ENCODE measurements around the gene DDIT3.
"Not testable (repeated sequence)": the region's sequence is repeated elsewhere in the genome, so short reads cannot be mapped to it uniquely, and the experiment has no call there.

Gene DDIT3

GRCh38 chr12:57516617-57517153, 3.6 kb downstream of the DDIT3 start:
- Histone ChIP-seq H3K4me1 (ENCODE audit: control insufficient read depth in 1 of 2, insufficient read depth in 2 of 2, low read length in 2 of 2) (peaks cover 22 to 28% of the 10 kb centered on the region in 2 donors), H3K27ac (ENCODE audit: low read length) (no peak overlapping the region), H3K27me3 (ENCODE audit: low read depth, low read length) (no peaks in the 10 kb centered on the region), H3K36me3 (ENCODE audit: control insufficient read depth in 1 of 2, insufficient read depth in 2 of 2, low read length in 2 of 2) (peaks cover 54 to 64% of the 10 kb centered on the region in 2 donors), H3K4me3 (ENCODE audit: low read depth in 1 of 2, low read length in 2 of 2) (no peak overlapping the region), H3K9me3 (ENCODE audit: control insufficient read depth in 1 of 2, low read length in 2 of 2) (no peaks in the 10 kb centered on the region)

- Histone ChIP-seq H3K9me3 (ENCODE audit: control insufficient read depth in 1 of 2, low read length in 2 of 2) (no peaks in the 10 kb centered on the region), H3K27me3 (ENCODE audit: low read depth, low read length) (no peaks in the 10 kb centered on the region), H3K4me3 (ENCODE audit: low read depth in 1 of 2, low read length in 2 of 2) (no peak overlapping the region), H3K4me1 (ENCODE audit: control insufficient read depth in 1 of 2, insufficient read depth in 2 of 2, low read length in 2 of 2) (peaks cover 18 to 28% of the 10 kb centered on the region in 2 donors), H3K36me3 (ENCODE audit: control insufficient read depth in 1 of 2, insufficient read depth in 2 of 2, low read length in 2 of 2) (peaks cover 58 to 67% of the 10 kb centered on the region in 2 donors), H3K27ac (ENCODE audit: low read length) (no peak overlapping the region)
These were observed 4.3 kb downstream of the DDIT3 start for GRCh38 chr12:57515934-57516541.

GRCh38 chr12:57515408-57515933, 4.8 kb downstream of the DDIT3 start:
- no peaks in the 10 kb centered on the region for H3K27me3 ChIP-seq (ENCODE audit: low read depth, low read length)
- H3K27ac ChIP-seq (ENCODE audit: low read length): no peak overlapping the region
- H3K36me3 ChIP-seq (ENCODE audit: control insufficient read depth in 1 of 2, insufficient read depth in 2 of 2, low read length in 2 of 2): peaks cover 58 to 67% of the 10 kb centered on the region in 2 donors

GRCh38 chr12:57514720-57515407, 5.5 kb downstream of the DDIT3 start:
- no peaks in the 10 kb centered on the region for H3K27me3 ChIP-seq (ENCODE audit: low read depth, low read length)
- H3K4me3 ChIP-seq (ENCODE audit: low read depth in 1 of 2, low read length in 2 of 2): no peak overlapping the region
- H3K27ac ChIP-seq (ENCODE audit: low read length): no peak overlapping the region
- H3K36me3 ChIP-seq (ENCODE audit: control insufficient read depth in 1 of 2, insufficient read depth in 2 of 2, low read length in 2 of 2): peaks cover 59 to 64% of the 10 kb centered on the region in 2 donors
- no peaks in the 10 kb centered on the region for H3K9me3 ChIP-seq (ENCODE audit: control insufficient read depth in 1 of 2, low read length in 2 of 2)
- peaks cover 18 to 28% of the 10 kb centered on the region in 2 donors for H3K4me1 ChIP-seq (ENCODE audit: control insufficient read depth in 1 of 2, insufficient read depth in 2 of 2, low read length in 2 of 2)

More at GRCh38 chr12:57515408-57515933, 4.8 kb downstream of the DDIT3 start:
- H3K4me3 ChIP-seq (ENCODE audit: low read depth in 1 of 2, low read length in 2 of 2): no peak overlapping the region
- H3K4me1 ChIP-seq (ENCODE audit: control insufficient read depth in 1 of 2, insufficient read depth in 2 of 2, low read length in 2 of 2): peaks cover 18 to 28% of the 10 kb centered on the region in 2 donors
- H3K9me3 ChIP-seq (ENCODE audit: control insufficient read depth in 1 of 2, low read length in 2 of 2): no peaks in the 10 kb centered on the region

GRCh38 chr12:57514246-57514645, 6.1 kb downstream of the DDIT3 start:
- H3K27me3 ChIP-seq (ENCODE audit: low read depth, low read length); H3K4me3 ChIP-seq (ENCODE audit: low read depth in 1 of 2, low read length in 2 of 2); H3K9me3 ChIP-seq (ENCODE audit: control insufficient read depth in 1 of 2, low read length in 2 of 2); H3K27ac ChIP-seq (ENCODE audit: low read length): not testable (repeated sequence)
- Histone ChIP-seq H3K36me3 (ENCODE audit: control insufficient read depth in 1 of 2, insufficient read depth in 2 of 2, low read length in 2 of 2) (peaks cover 63 to 64% of the 10 kb centered on the region in 2 donors), H3K4me1 (ENCODE audit: control insufficient read depth in 1 of 2, insufficient read depth in 2 of 2, low read length in 2 of 2) (peaks cover 17 to 27% of the 10 kb centered on the region in 2 donors)

GRCh38 chr12:57513677-57514076, 6.6 kb downstream of the DDIT3 start:
- Histone ChIP-seq H3K36me3 (ENCODE audit: control insufficient read depth in 1 of 2, insufficient read depth in 2 of 2, low read length in 2 of 2) (peaks cover 67 to 69% of the 10 kb centered on the region in 2 donors), H3K4me1 (ENCODE audit: control insufficient read depth in 1 of 2, insufficient read depth in 2 of 2, low read length in 2 of 2) (peaks cover 14 to 21% of the 10 kb centered on the region in 2 donors)
- H3K4me3 ChIP-seq (ENCODE audit: low read depth in 1 of 2, low read length in 2 of 2); H3K9me3 ChIP-seq (ENCODE audit: control insufficient read depth in 1 of 2, low read length in 2 of 2); H3K27me3 ChIP-seq (ENCODE audit: low read depth, low read length); H3K27ac ChIP-seq (ENCODE audit: low read length): not testable (repeated sequence)

GRCh38 chr12:57513266-57513665, 7.0 kb downstream of the DDIT3 start:
- no peaks in the 10 kb centered on the region for H3K27me3 ChIP-seq (ENCODE audit: low read depth, low read length)
- H3K36me3 ChIP-seq (ENCODE audit: control insufficient read depth in 1 of 2, insufficient read depth in 2 of 2, low read length in 2 of 2): peaks cover 67 to 69% of the 10 kb centered on the region in 2 donors
- peaks cover 9 to 17% of the 10 kb centered on the region in 2 donors for H3K4me1 ChIP-seq (ENCODE audit: control insufficient read depth in 1 of 2, insufficient read depth in 2 of 2, low read length in 2 of 2)
- H3K27ac ChIP-seq (ENCODE audit: low read length): no peak overlapping the region
- no peak overlapping the region for H3K4me3 ChIP-seq (ENCODE audit: low read depth in 1 of 2, low read length in 2 of 2)
- H3K9me3 ChIP-seq (ENCODE audit: control insufficient read depth in 1 of 2, low read length in 2 of 2): no peaks in the 10 kb centered on the region

GRCh38 chr12:57512665-57513064, 7.6 kb downstream of the DDIT3 start:
- Histone ChIP-seq H3K9me3 (ENCODE audit: control insufficient read depth in 1 of 2, low read length in 2 of 2) (no peaks in the 10 kb centered on the region), H3K27ac (ENCODE audit: low read length) (no peak overlapping the region), H3K4me1 (ENCODE audit: control insufficient read depth in 1 of 2, insufficient read depth in 2 of 2, low read length in 2 of 2) (peaks cover 5 to 11% of the 10 kb centered on the region in 2 donors), H3K27me3 (ENCODE audit: low read depth, low read length) (no peaks in the 10 kb centered on the region), H3K4me3 (ENCODE audit: low read depth in 1 of 2, low read length in 2 of 2) (no peak overlapping the region), H3K36me3 (ENCODE audit: control insufficient read depth in 1 of 2, insufficient read depth in 2 of 2, low read length in 2 of 2) (peaks cover 64 to 67% of the 10 kb centered on the region in 2 donors)

- Histone ChIP-seq H3K36me3 (ENCODE audit: control insufficient read depth in 1 of 2, insufficient read depth in 2 of 2, low read length in 2 of 2) (peaks cover 55 to 58% of the 10 kb centered on the region in 2 donors), H3K4me3 (ENCODE audit: low read depth in 1 of 2, low read length in 2 of 2) (no peak overlapping the region)
These were observed 8.6 kb downstream of the DDIT3 start for GRCh38 chr12:57511588-57512325.

GRCh38 chr12:57511161-57511560, 9.2 kb downstream of the DDIT3 start:
- H3K27me3 ChIP-seq (ENCODE audit: low read depth, low read length): no peaks in the 10 kb centered on the region
- H3K4me3 ChIP-seq (ENCODE audit: low read depth in 1 of 2, low read length in 2 of 2): no peak overlapping the region
- no peak overlapping the region for H3K27ac ChIP-seq (ENCODE audit: low read length)
- no peaks in the 10 kb centered on the region for H3K9me3 ChIP-seq (ENCODE audit: control insufficient read depth in 1 of 2, low read length in 2 of 2)
- no peaks in the 10 kb centered on the region for H3K4me1 ChIP-seq (ENCODE audit: control insufficient read depth in 1 of 2, insufficient read depth in 2 of 2, low read length in 2 of 2)
- peaks cover 50 to 52% of the 10 kb centered on the region in 2 donors for H3K36me3 ChIP-seq (ENCODE audit: control insufficient read depth in 1 of 2, insufficient read depth in 2 of 2, low read length in 2 of 2)

More at GRCh38 chr12:57511588-57512325, 8.6 kb downstream of the DDIT3 start:
- no peaks in the 10 kb centered on the region for H3K9me3 ChIP-seq (ENCODE audit: control insufficient read depth in 1 of 2, low read length in 2 of 2)
- H3K27me3 ChIP-seq (ENCODE audit: low read depth, low read length): no peaks in the 10 kb centered on the region
- H3K4me1 ChIP-seq (ENCODE audit: control insufficient read depth in 1 of 2, insufficient read depth in 2 of 2, low read length in 2 of 2): peaks cover 0 to 2% of the 10 kb centered on the region in 2 donors
- H3K27ac ChIP-seq (ENCODE audit: low read length): no peak overlapping the region

GRCh38 chr12:57507796-57508195, 12.5 kb downstream of the DDIT3 start:
- not testable (repeated sequence) for H3K4me1 ChIP-seq (ENCODE audit: control insufficient read depth in 1 of 2, insufficient read depth in 2 of 2, low read length in 2 of 2); H3K27me3 ChIP-seq (ENCODE audit: low read depth, low read length); H3K9me3 ChIP-seq (ENCODE audit: control insufficient read depth in 1 of 2, low read length in 2 of 2); H3K4me3 ChIP-seq (ENCODE audit: low read depth in 1 of 2, low read length in 2 of 2); H3K27ac ChIP-seq (ENCODE audit: low read length)
- H3K36me3 ChIP-seq (ENCODE audit: control insufficient read depth in 1 of 2, insufficient read depth in 2 of 2, low read length in 2 of 2): peaks cover 33 to 55% of the 10 kb centered on the region in 2 donors
